ENCODE data around the gene RAB11B.

Gene RAB11B

GRCh38 chr19:8453616-8454015 lies 63.5 kb downstream of the RAB11B start:
- H3K4me1 ChIP-seq (ENCODE audit: control insufficient read depth, insufficient read depth, low read length): peaks cover 57% of the 10 kb centered on the region
- no peaks in the 10 kb centered on the region for H3K27me3 ChIP-seq (ENCODE audit: control insufficient read depth, insufficient read depth, low read length)
- H3K36me3 ChIP-seq (ENCODE audit: control insufficient read depth, insufficient read depth, low read length): peaks cover 55% of the 10 kb centered on the region
- no peaks in the 10 kb centered on the region for H3K9me3 ChIP-seq (ENCODE audit: control insufficient read depth, insufficient read depth, low read depth, low read length)
- H3K27ac ChIP-seq (ENCODE audit: low read depth, low read length): no peak overlapping the region
- no peak overlapping the region for H3K4me3 ChIP-seq (ENCODE audit: low read depth, low read length)
- H3K9ac ChIP-seq (ENCODE audit: low read length): no peak overlapping the region

Measured in HUES6 (cell line).